ENCODE measurements around the gene TRIM74.
A peak's percentile ranks its signal among the peaks of the same experiment; 100 is the strongest.
"Not testable (repeated sequence)": the region's sequence is repeated elsewhere in the genome, so short reads cannot be mapped to it uniquely, and the experiment has no call there.

Gene TRIM74

DNA sequence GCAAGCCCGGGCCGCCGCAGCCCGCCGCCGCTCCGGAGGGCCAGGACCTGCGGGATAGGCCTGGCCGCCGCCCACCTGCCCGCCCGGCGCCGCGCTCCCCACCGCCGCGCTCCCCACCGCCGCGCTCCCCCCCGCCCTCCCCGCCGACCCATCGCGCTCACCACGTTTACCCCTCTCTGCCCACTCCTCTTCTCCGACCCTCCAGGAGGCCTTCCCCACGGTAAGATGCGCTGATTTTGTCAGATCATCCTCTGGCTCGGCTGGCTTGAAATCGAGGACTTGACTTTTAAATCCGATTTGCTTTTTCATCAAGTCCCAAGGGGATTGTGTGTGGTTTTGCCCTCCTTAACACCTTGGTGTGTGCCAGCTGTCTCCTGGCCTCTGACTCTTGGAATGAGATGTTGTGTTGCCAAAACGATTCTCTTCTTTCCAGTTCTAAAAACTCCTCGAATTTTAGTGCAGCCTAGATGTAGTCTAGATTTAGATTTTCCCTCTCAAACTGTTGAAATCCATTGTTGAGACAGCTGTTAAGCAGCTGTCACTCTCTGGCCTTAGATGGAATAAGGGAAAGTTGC lies 43.6 kb downstream of the TRIM74 start:
- TF ChIP-seq, protein P1, sequence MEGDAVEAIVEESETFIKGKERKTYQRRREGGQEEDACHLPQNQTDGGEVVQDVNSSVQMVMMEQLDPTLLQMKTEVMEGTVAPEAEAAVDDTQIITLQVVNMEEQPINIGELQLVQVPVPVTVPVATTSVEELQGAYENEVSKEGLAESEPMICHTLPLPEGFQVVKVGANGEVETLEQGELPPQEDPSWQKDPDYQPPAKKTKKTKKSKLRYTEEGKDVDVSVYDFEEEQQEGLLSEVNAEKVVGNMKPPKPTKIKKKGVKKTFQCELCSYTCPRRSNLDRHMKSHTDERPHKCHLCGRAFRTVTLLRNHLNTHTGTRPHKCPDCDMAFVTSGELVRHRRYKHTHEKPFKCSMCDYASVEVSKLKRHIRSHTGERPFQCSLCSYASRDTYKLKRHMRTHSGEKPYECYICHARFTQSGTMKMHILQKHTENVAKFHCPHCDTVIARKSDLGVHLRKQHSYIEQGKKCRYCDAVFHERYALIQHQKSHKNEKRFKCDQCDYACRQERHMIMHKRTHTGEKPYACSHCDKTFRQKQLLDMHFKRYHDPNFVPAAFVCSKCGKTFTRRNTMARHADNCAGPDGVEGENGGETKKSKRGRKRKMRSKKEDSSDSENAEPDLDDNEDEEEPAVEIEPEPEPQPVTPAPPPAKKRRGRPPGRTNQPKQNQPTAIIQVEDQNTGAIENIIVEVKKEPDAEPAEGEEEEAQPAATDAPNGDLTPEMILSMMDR (IDR thresholded peaks at IDR 0.05; ENCODE audit: low read depth, low read length) = no peak
- DNase-seq (ENCODE audit: extremely low read depth, low read depth) = no peak

DNA sequence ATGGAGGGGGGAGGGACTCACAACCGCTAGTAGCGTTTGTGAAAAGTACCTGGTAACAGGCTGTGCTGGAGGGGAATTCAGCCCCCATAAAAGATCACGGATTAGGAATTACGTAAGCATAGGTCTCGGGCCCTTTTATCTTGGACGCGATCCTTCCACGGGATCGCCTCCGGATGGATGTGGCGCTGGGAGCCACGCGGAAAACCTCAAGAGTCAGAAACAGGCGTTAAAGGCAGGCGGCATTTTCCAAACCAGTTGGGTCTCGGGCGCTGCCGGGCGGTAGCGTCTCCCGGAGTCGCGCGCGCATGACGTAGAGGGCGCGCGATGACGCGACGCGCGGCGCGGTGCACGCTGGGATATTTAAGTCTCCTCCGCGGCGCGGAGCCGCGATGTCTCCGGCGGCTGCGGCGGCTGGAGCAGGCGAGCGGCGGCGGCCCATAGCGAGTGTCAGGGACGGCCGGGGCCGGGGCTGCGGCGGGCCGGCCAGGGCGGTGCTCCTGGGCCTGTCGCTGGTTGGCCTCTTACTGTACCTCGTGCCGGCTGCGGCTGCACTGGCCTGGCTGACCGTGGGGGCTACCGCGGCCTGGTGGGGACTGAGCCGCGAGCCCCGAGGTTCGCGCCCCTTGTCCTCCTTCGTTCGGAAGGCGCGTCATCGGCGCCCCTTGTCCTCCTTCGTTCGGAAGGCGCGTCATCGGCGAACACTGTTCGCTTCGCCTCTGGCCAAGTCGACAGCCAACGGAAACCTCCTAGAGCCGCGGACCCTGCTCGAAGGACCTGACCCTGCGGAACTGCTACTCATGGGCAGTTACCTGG lies 44.3 kb downstream of the TRIM74 start, which contains the start of gene POM121:
POM121 (plus strand) TSS at position 363 of the 813 bp plus-strand sequence; CDS start at position 390, 27 bp downstream.
- DNase-seq (ENCODE audit: extremely low read depth, low read depth) = peak; percentile 54
- TF ChIP-seq, protein P1 (IDR thresholded peaks at IDR 0.05; ENCODE audit: low read depth, low read length) = no peak

DNA sequence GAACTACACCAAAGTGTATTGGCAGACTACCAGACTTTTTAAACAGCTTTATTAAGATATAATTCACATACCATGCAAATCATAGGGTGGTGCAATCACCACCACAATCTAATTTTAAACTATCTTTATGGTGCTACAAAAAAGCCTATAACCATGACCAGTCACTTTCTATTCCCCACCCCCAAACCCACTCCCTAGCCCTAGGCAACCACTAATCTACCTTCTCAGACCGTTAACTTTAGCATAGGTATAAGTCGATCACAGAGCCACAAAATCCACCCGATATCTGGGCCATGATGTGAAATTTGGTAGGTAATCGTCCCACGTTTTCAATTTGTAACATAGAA lies 44.9 kb downstream of the TRIM74 start:
- TF ChIP-seq, protein P1 (IDR thresholded peaks at IDR 0.05; ENCODE audit: low read depth, low read length) = no peak
- DNase-seq (ENCODE audit: extremely low read depth, low read depth) = no peak

DNA sequence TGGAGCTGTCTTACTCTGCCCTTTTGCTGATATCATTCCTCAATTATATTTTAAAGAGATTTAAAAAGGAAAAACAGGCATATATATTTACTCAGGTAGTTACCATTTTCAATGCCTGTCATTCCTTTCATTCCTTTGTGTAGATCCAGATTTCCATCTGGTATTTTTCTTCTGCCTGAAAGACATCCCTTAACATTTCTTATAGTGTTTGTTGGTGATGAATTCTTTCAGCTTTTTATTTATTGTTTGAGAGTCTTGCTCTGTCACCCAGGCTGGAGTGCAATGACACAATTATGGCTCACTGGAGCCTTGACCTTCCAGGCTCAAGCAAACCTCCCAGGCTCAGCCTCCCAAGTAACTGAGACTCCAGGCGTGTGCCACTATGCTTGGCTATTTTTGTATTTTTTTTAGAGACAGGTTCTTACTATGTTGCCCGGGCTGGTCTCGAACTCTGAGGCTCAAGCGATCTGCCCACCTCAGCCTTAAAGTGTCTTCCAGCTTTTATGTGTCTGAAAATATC lies 50.0 kb downstream of the TRIM74 start:
- no peak for DNase-seq (ENCODE audit: extremely low read depth, low read depth)
- TF ChIP-seq, protein P1 (IDR thresholded peaks at IDR 0.05; ENCODE audit: low read depth, low read length) = no peak

DNA sequence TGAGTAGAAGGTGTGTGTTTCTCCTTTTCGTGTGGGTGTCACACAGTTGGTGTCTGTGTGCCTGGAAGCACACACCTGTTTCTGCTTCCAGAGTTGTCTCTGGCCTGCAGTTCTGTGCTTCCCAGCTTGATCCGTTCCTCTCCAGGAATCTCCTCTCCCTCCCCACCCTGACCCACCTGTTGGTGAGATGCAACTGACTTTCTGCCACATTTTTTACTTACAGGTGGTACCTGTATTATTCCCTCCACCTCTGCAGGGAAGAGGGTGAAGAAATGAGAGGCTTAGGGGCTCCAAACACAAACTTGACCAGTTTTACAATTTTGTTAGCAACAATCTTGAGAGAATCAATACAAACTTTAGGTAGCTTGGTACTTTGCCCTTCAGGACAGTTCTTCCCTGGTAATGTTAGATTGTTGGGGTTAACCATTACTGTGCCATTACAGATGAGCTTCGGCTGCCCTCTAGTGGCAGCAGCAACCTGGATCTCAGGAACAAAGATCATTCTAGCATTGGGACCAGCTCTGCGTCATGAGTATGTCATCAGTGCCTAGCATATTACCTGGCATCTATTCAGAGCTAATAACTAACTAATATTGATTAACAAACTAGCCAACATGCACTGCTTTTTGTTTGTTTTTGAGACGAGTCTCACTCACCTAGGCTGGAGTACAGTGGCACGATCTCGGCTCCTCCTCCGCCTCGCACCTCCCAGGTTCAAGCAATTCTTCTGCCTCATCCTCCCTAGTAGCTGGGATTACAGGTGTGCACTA lies 54.3 kb downstream of the TRIM74 start:
- DNase-seq (ENCODE audit: extremely low read depth, low read depth) = peak; percentile 10
- TF ChIP-seq, protein P1 (IDR thresholded peaks at IDR 0.05; ENCODE audit: low read depth, low read length) = peak; percentile 58

DNA sequence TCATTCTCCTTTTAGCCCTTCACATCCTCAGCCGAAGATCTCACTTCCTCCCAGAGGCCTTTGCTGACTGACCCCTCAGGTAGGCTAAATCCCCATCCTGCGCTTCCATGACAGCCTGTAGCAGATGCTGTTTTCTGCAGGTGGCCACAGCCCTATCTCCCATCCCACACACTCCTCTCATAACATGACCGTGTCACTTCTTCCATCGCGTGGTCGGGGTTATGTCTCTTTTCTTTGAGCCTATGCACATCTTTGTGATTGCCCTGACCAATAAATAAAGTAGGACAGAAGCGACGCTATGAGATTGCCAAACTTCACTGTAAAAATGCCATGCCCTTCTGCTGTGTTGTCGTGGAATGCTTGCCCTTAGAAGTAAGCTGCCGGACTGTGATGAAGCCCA lies 55.5 kb downstream of the TRIM74 start:
- not testable (repeated sequence) for DNase-seq (ENCODE audit: extremely low read depth, low read depth)

DNA sequence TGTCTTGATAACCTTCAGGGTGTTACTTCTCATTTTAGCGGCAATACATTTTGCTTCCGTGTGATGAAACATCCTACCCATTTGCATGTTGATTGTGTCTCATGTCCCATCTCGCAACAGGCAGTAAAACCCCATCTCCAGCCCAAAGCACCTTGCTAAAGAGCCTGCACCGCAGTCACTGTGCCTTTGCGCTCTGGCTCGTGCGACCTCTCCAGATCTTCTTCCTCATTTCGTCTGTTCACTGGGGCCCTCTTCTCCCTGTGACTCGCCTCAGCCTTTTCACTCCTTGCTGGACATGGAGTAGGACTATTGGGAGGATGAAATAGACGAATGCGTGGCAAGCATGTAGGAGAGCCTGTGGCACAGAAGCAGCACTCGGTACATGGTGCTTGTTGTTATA lies 57.9 kb downstream of the TRIM74 start:
- DNase-seq (ENCODE audit: extremely low read depth, low read depth) = not testable (repeated sequence)
